ENCODE measurements around the gene ACTG1.

- TF ChIP-seq CTCF (conservative IDR thresholded peaks at IDR 0.05; ENCODE audit: low read depth, low read length): no peak
- TF ChIP-seq EZH2 (IDR thresholded peaks at IDR 0.05; ENCODE audit: borderline replicate concordance, low read depth, low read length, poor library complexity, severe bottlenecking): no peak
Measured at GRCh38 chr17:81483862-81484194, 28.8 kb downstream of the ACTG1 start.
